ENCODE data around the gene FBLIM1.

Gene FBLIM1

GRCh38 chr1:15731735-15732685, 26.6 kb upstream of the FBLIM1 start:
- no peak for DNase-seq

GRCh38 chr1:15732686-15733081, 25.9 kb upstream of the FBLIM1 start:
- DNase-seq, result no peak

GRCh38 chr1:15733218-15733725, 25.3 kb upstream of the FBLIM1 start:
- no peak for DNase-seq

- no peak for DNase-seq
Observed at GRCh38 chr1:15733726-15734226, 24.8 kb upstream of the FBLIM1 start.

GRCh38 chr1:15734296-15734695, 24.3 kb upstream of the FBLIM1 start:
- DNase-seq, result no peak

GRCh38 chr1:15734901-15735300, 23.7 kb upstream of the FBLIM1 start:
- no peak for DNase-seq

- no peak for DNase-seq
Observed at GRCh38 chr1:15735304-15736037, 23.1 kb upstream of the FBLIM1 start.

GRCh38 chr1:15736038-15736891, 22.3 kb upstream of the FBLIM1 start, which contains the start of gene SLC25A34:
TSS of gene SLC25A34 (plus strand) at chr1:15736258. CDS start at chr1:15736486, 228 bp downstream.
- DNase-seq, result no peak

GRCh38 chr1:15736892-15737261, 21.7 kb upstream of the FBLIM1 start:
- DNase-seq, result no peak

GRCh38 chr1:15737324-15738319, 21.0 kb upstream of the FBLIM1 start:
- DNase-seq, result no peak

GRCh38 chr1:15738416-15739113, 20.0 kb upstream of the FBLIM1 start:
- DNase-seq, result no peak

- DNase-seq, result no peak
Observed at GRCh38 chr1:15739259-15739658, 19.3 kb upstream of the FBLIM1 start.

- DNase-seq, result no peak
Observed at GRCh38 chr1:15739745-15740144, 18.9 kb upstream of the FBLIM1 start.

- DNase-seq, result no peak
Observed at GRCh38 chr1:15740924-15741850, 17.4 kb upstream of the FBLIM1 start.

GRCh38 chr1:15742339-15742801, 16.2 kb upstream of the FBLIM1 start, which contains the start of gene TMEM82:
TSS of gene TMEM82 (plus strand) at chr1:15742499. CDS start at chr1:15742560, 61 bp downstream.
- no peak for DNase-seq

- no peak for DNase-seq
Observed at GRCh38 chr1:15744122-15744679, 14.4 kb upstream of the FBLIM1 start.

GRCh38 chr1:15747378-15747777, 11.2 kb upstream of the FBLIM1 start:
- DNase-seq, result no peak

- no peak for DNase-seq
Observed at GRCh38 chr1:15748264-15748663, 10.3 kb upstream of the FBLIM1 start.

Measured in activated gamma-delta T cell (primary cell).